CD4-positive, alpha-beta T cell (primary cell): ENCODE data around the gene TEDC1. TPM values are rescaled to one million over a fixed set of nuclear protein-coding genes. Genes with fewer than 3 reads are reported as not detected.

ENCODE experiments used
- ATAC-seq: fragments of 200-7000 bp; cut with Tn5 transposase; one replicate; pipeline ENCODE4 v1.10.0; 2022; ENCODE audit warnings: mild to moderate bottlenecking; ENCODE audit not compliant: poor library complexity
- CTCF ChIA-PET: fragments of 350-600 bp; sonication (Branson Sonifier 250); formaldehyde crosslinking; loops from one replicate; lab custom pipeline; 2021; ENCODE audit warnings: antibody characterized with exemption, inconsistent platforms; lab: Charles Lee
- POLR2A ChIA-PET: fragments of 350-600 bp; sonication (Branson Sonifier 250); formaldehyde crosslinking; loops from one replicate; lab custom pipeline; 2021; ENCODE audit warnings: antibody characterized with exemption, inconsistent platforms; lab: Charles Lee
- DNase-seq, 14 experiments: peaks; one replicate each; pipeline ENCODE4 v3.0.0-alpha.2; 2013 to 2020; ENCODE audit warnings: mixed read lengths in 2 of 14
- H3K27ac ChIP-seq, 2 donors: one replicate each; pipeline versions ENCODE4 v1.5.1 to v1.7.0; 2013; ENCODE audit warnings: low read length in 2 of 2, low read depth in 1 of 2, mild to moderate bottlenecking in 1 of 2
- H3K27me3 ChIP-seq, 2 experiments: 1 replicate in 1 of 2; 2 replicates in 1 of 2; pipeline versions ENCODE4 v1.6.1 to v1.7.0; 2013; ENCODE audit warnings: low read length in 2 of 2, control low read depth in 1 of 2, mild to moderate bottlenecking in 1 of 2, moderate library complexity in 1 of 2; ENCODE audit not compliant: insufficient read depth in 2 of 2, control insufficient read depth in 1 of 2
- H3K36me3 ChIP-seq: one replicate; pipeline ENCODE4 v1.6.1; 2013; ENCODE audit warnings: low read length, control low read depth; ENCODE audit not compliant: insufficient read depth
- H3K4me1 ChIP-seq: one replicate; pipeline ENCODE4 v1.6.1; 2013; ENCODE audit warnings: low read length, control low read depth; ENCODE audit not compliant: insufficient read depth
- H3K4me3 ChIP-seq: one replicate; pipeline ENCODE4 v1.5.1; 2013; ENCODE audit warnings: mild to moderate bottlenecking, low read length, moderate library complexity
- H3K9me3 ChIP-seq, 2 experiments: 1 replicate in 1 of 2; 2 replicates in 1 of 2; pipeline versions ENCODE4 v1.6.1 to v1.7.0; 2013; ENCODE audit warnings: low read length in 2 of 2, mild to moderate bottlenecking in 2 of 2, control low read depth in 1 of 2, moderate library complexity in 1 of 2; ENCODE audit not compliant: control insufficient read depth in 1 of 2, insufficient read depth in 1 of 2
- H3K27ac Mint-ChIP-seq: one replicate; pipeline ENCODE4 v1.8.0; 2020; ENCODE audit warnings: mixed read lengths
- H3K27me3 Mint-ChIP-seq: one replicate; pipeline ENCODE4 v1.8.0; 2021; ENCODE audit warnings: mixed read lengths
- H3K36me3 Mint-ChIP-seq: one replicate; pipeline ENCODE4 v1.8.0; 2021; ENCODE audit warnings: low read depth, mixed read lengths
- H3K4me1 Mint-ChIP-seq: one replicate; pipeline ENCODE4 v1.8.0; 2021; ENCODE audit warnings: low read depth, mixed read lengths
- H3K4me3 Mint-ChIP-seq: one replicate; pipeline ENCODE4 v1.8.0; 2020; ENCODE audit warnings: mild to moderate bottlenecking, mixed read lengths
- H3K9me3 Mint-ChIP-seq: one replicate; pipeline ENCODE4 v1.8.0; 2020; ENCODE audit warnings: mixed read lengths
- CTCF ChIP-seq: fragments of 200-600 bp; IDR thresholded peaks from one replicate; pipeline ENCODE4 v1.8.0; 2022; ENCODE audit warnings: antibody characterized with exemption, mild to moderate bottlenecking
- intact Hi-C, 2 experiments: fragments of 100-400 bp; cut with DNase I in 1 of 2; cut with micrococcal nuclease in 1 of 2; formaldehyde crosslinking; loops; one replicate each; pipeline versions ENCODE4 v1.15.1 to v1.9.0; 2023 to 2025; cut with DNase I, micrococcal nuclease
- total RNA-seq, 174 experiments: library from RNA in 2 of 174; stranded (reverse) in 2 of 174; gene quantifications; one replicate each; pipeline ENCODE4 v1.2.3 and lab custom pipeline; 2021 to 2026

TEDC1 gene
- total RNA-seq, 2 experiments from 2014 or later, result 102 to 108 TPM

- Histone ChIP-seq H3K4me3 (no peak overlapping the region), H3K27me3 (no peaks in the 10 kb centered on the region), H3K9me3 (no peaks in the 10 kb centered on the region), H3K27ac (no peak overlapping the region), H3K36me3 (peaks cover 38% of the 10 kb centered on the region), H3K4me1 (no peaks in the 10 kb centered on the region)
- ATAC-seq (no peak), DNase-seq (no peak)
- peaks cover 6% of the 10 kb centered on the region for H3K36me3 Mint-ChIP-seq
- H3K9me3 Mint-ChIP-seq, result no peaks in the 10 kb centered on the region
- intact Hi-C loops, result no loop called here
- POLR2A ChIA-PET, result no interaction called here
- H3K4me3 Mint-ChIP-seq, result no peak overlapping the region
- TF ChIP-seq CTCF, result no peak
- no peaks in the 10 kb centered on the region for H3K27me3 Mint-ChIP-seq
- CTCF ChIA-PET, result interaction anchor here (1.5 kb wide), 1 partner anchor 18 kb away, joined by 4 read pairs; no protein-coding TSS in a partner anchor
- no peak overlapping the region for H3K27ac Mint-ChIP-seq
- H3K4me1 Mint-ChIP-seq, result no peaks in the 10 kb centered on the region
Measured at GRCh38 chr14:105466531-105467248, 24.4 kb upstream of the TEDC1 start.

DNA sequence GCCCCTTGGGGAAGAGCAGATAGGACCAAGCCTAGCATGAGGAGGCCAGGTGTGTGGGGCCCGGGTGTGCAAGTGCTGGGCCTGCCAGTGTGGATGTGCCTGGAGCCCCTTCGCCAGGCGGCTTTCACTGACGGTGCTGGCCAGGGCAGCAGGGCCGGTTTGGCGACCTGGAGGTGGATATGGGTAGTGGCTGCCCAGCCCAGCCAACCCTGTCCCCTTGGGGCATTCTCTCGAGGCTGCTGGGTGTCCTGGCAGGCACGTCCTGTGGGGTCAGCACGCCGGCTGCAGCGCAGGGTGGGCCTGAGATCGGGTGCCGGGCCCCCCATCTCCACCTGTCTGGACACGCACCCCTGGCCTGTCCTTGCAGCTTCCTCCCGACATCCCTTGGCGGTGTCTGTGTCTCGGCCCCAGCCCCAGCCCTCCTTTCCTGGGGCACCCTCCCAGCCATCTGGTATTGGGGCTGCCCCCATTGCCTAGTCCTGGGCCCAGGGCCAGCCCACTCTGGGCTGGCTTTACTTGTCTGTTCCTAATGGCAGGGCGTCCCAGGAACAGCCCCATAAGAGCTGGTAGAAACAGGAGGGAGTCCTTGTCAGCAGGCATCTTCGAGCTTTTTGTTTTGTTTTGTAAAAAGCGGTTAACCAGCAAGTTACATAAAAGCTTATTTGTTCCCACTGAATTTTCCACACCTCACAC is 23.7 kb upstream of the TEDC1 start:
- Mint-ChIP-seq H3K27ac (no peak overlapping the region), H3K4me3 (no peak overlapping the region), H3K4me1 (no peaks in the 10 kb centered on the region), H3K27me3 (no peaks in the 10 kb centered on the region), H3K9me3 (no peaks in the 10 kb centered on the region), H3K36me3 (peaks cover 5% of the 10 kb centered on the region)
- H3K9me3 ChIP-seq, result no peaks in the 10 kb centered on the region
- intact Hi-C loops, result no loop called here
- CTCF ChIA-PET, result interaction anchor here (1.5 kb wide), 1 partner anchor 19 kb away, joined by 4 read pairs; no protein-coding TSS in a partner anchor
- peaks cover under 1% of the 10 kb centered on the region for H3K4me1 ChIP-seq
- no peak overlapping the region for H3K27ac ChIP-seq
- DNase-seq, result no peak
- no peak overlapping the region for H3K4me3 ChIP-seq
- TF ChIP-seq CTCF, result no peak
- no peaks in the 10 kb centered on the region for H3K27me3 ChIP-seq
- ATAC-seq, result no peak
- H3K36me3 ChIP-seq, result peaks cover 37% of the 10 kb centered on the region
- POLR2A ChIA-PET, result interaction anchor here (1.8 kb wide), 1 partner anchor 22 kb away, joined by 9 read pairs; the partner anchor contains the start of gene TEDC1

GRCh38 chr14:105467942-105468471 is 23.0 kb upstream of the TEDC1 start:
- ATAC-seq, result no peak
- DNase-seq, result no peak
- Histone ChIP-seq H3K9me3 (no peaks in the 10 kb centered on the region), H3K27ac (no peak overlapping the region), H3K4me3 (no peak overlapping the region), H3K36me3 (peaks cover 32% of the 10 kb centered on the region), H3K4me1 (peaks cover 7% of the 10 kb centered on the region), H3K27me3 (no peaks in the 10 kb centered on the region)
- Mint-ChIP-seq H3K4me1 (no peaks in the 10 kb centered on the region), H3K4me3 (no peak overlapping the region), H3K36me3 (peaks cover 3% of the 10 kb centered on the region), H3K27me3 (no peaks in the 10 kb centered on the region), H3K9me3 (no peaks in the 10 kb centered on the region), H3K27ac (no peak overlapping the region)
- CTCF ChIA-PET, result interaction anchor here (1.5 to 2.0 kb wide), 2 partner anchors 20 to 22 kb away, joined by 4 to 5 read pairs; no protein-coding TSS in a partner anchor
- no peak for TF ChIP-seq CTCF
- intact Hi-C loops, result no loop called here
- POLR2A ChIA-PET, result interaction anchor here (1.8 kb wide), 1 partner anchor 22 kb away, joined by 9 read pairs; the partner anchor contains the start of gene TEDC1
